GM18511 (cell line): Measurements from ENCODE around the gene RAMACL.

Experiments used
- ATAC-seq: cut with Tn5 transposase; IDR thresholded peaks from one replicate; pipeline ENCODE4 v1.9.1; 2021; ENCODE audit warnings: mild to moderate bottlenecking, moderate library complexity; ENCODE audit not compliant: unreplicated experiment

Gene RAMACL

DNA sequence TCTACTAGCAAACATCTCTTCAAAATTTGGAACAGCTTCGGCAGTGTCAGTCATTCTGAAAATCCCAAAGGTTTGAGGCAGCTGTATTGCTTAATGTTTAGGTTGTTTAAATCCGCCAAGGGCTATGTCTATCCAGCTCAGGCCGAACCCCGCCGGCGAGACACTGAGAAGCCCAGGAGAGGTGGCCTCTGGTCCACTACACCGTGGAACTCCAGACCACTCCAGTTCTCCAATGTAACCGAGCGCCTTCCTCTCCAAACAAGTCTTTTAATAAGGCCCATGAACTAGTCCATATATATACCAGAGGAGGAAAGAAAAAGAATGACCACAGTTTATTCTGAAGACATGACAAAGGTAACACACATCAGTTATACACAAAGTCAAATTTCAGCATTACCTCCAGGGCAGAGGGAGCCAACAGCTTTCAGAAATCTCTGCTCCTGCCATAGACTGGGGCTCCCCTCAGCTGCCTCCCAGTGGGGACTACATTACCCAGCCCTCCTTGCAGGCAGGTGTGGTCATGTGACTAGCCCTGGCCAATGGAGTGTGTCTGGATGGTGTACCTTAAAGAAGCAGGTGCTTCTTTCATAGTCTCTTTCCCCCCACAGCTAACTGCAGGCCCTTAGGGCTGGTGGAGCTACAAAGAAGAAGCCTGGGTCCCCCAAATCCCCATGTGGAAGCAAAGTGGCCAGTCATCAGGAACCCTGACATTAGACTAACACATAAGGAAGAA is at the start of gene RAMACL:
TSS of gene RAMACL (minus strand) at position 255 of the 733 bp plus-strand sequence. CDS start at position 54, 201 bp downstream.
- ATAC-seq, result peak; percentile 59

DNA sequence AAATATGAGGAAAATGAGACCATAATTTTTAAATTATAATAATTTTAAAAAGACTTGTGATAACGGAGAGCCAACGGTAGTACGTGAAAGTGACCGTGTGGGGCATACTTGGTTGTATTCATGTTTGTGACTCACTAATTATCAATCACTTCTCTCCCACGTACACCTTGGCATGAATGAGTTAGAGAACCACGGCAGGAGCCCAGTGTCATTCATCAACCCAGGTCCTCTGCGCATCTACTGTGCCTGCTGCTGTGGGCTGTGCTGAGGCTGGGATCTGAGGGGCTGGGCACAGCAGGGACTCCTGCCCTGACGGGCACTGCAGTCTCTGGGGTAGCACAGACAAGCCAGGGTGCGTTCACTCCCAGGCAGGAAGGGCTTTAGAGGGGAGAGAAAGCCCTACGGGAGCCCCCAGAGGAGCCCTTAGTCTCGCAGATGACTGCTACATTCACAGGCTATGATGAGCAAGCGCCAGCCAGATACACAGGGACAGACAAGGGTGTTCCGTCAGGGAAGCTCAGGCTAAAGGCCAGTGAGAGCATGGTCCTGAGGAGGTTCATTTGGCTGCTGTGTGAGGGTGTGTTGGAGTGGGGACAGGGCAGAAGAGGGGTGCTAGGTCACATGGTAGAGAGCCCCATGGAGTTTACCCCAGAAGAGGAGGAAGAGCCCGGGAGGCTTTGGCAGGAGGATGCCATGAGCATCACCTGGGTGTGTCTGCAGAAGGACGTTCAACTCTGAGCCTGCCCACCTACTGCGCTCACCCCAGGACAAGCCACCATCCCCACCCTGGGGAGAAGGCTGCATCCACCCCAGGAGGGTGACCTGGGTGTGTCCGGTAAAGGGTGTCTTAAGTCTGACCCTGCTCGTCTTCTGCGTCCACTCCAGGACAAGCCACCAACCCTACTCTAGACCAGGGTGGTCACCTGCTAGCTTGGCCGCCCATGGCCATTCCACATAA is 48.8 kb upstream of the RAMACL start:
- ATAC-seq, result no peak

DNA sequence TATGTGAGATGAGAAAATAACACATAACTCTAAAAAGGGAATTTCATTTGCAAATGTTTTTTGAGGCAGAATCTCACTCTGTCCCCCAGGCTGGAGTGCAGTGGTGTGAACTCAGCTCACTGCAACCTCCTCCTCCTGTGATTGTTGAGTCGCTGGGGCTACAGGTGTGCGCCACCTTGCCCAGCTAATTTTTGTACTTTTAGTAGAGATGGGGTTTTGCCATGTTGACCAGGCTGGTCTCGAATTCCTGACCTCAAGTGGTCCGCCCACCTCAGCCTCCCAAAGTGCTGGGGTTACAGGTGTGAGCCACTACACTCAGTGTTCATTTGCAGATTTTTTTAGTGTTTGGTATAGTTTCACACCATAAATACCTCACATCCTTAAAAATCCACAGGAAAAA is 48.1 kb upstream of the RAMACL start:
- peak; percentile 20 for ATAC-seq

DNA sequence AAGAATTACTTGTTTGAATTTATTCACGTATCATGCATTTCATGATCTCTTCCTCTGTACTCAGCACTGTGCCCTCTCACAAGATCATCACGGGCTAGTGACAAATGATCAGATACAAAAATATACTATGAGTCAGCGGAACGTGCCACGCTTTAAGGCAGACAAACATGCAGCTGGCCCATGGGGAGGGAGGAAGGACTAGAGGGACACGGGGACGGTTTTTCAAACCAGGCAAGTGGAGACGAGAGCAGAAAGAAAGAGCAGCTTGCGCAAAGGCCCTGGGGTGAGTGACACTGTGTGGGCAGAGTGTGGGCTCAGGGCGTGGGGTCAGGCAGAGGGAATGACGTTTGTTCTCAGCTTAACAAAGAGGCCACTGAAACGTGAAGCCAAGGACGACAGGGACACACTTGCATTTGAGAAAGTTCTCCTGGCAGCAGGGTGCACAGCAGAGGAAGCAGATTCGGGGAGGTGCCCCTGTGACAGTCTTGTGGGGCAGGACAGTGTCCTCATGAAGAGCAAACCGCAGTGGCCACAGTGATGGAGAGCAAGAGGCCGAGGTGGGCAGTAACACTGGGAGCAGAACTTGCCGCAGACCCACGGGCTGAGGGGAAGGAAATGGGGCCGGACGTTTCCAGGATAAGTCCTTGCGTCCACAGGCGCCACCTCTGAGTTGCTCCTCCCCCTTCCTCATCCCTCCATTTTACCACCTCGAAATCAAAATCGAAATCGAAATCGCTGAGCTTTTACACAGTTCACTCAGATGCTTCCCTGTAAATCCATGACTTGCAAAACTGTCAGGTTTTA is 47.5 kb upstream of the RAMACL start:
- ATAC-seq, result peak; percentile 64

DNA sequence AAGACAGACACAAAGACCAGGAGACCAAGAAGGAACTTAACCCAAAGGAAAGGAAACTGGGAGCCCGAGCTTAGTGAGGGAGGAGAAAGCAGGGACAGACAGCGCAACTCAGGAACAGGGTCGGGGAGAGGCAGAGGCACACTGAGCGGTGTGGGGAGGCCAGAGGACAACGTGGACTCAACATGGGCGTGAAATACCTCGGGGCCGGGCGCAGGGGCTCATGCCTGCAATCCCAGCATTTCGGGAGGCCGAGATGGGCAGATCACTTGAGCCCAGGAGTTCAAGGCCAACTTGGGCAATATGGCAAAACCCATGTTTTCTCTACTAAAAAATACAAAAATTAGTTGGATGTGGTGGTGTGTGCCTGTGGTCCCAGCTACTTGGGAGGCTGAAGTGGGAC is 46.3 kb upstream of the RAMACL start:
- no peak for ATAC-seq

DNA sequence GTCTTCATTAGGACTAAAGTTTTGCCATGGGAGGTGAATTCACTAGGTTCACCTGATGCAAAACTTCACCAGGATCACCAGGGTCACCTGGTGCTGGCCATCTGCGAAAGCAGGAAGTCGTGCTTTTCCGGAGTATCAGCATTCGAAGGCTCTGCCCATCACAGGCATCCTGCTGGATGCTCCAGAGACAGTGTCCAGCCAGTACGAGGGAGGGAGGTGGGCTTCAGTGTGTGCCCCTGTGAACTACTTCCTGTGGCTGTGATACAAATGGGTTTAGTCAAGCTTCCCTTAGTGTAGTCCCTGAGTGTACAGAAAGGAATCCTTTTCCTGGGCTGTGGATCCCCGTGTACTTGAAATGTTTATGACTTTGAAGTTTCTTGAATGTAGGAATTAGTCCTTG is 44.0 kb upstream of the RAMACL start:
- ATAC-seq, result no peak

DNA sequence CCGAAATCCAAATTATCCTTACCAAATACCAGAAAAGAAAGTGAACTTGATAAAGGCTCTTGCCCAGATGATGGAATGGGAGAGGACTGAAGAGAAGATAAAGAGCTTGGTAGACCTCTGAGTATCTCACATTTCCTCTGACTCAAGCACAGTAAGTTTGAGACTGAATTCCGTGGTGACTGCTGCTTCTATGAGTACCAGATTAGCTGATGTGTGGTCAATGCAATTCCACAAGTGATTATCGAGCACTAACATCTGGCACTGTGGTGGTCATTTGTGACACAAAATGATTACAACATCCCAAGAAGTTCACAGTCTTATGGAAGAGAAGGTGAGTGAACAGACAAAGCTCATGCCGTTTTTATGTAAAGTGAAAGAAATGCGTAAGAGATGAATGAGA is 43.1 kb upstream of the RAMACL start:
- ATAC-seq, result no peak

DNA sequence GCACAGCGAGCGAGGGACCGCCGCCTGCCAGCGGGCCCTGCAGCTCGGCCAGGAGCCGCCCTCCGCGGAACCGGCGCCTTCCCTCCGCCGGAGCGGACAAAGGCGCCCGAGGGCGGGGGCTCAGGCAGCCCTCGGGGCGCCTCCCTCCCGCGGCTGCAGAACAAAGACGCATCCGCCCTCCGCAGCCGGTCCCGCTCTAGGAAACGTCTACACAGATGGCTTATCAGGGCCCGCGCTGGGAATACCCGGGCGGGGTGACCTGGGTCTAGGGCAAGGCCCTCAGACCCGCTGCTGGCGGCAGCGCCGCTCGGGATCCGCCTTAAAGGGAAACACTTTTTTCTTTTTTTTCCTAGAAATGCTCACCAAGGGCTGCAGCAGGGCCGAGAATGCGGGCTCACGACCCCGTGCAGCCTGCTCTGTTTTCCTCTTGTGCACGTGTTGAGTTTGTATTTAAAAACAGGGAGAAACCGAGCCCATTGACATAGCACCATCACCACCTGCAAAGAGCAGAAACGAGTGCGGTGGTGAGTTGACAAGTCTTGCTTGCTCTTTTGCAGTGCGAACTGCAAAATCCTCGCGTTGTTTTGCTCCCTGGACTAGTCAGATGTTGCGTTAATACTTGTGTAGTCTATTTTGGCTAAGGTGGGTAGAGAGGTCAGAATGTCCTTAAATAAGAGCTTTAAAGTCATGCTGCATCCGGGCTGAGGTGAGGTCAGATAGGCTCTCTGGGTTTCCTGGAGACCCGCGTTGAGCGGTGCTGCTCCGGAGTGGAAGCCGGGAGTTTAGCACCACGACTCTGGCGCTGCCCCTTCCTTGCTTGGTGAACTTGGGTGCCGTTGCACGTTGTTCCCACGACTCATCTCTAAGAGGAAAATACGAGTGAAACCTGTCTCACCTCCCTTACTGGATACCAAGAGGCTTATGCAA is 41.7 kb upstream of the RAMACL start:
- ATAC-seq, result peak; percentile 28

DNA sequence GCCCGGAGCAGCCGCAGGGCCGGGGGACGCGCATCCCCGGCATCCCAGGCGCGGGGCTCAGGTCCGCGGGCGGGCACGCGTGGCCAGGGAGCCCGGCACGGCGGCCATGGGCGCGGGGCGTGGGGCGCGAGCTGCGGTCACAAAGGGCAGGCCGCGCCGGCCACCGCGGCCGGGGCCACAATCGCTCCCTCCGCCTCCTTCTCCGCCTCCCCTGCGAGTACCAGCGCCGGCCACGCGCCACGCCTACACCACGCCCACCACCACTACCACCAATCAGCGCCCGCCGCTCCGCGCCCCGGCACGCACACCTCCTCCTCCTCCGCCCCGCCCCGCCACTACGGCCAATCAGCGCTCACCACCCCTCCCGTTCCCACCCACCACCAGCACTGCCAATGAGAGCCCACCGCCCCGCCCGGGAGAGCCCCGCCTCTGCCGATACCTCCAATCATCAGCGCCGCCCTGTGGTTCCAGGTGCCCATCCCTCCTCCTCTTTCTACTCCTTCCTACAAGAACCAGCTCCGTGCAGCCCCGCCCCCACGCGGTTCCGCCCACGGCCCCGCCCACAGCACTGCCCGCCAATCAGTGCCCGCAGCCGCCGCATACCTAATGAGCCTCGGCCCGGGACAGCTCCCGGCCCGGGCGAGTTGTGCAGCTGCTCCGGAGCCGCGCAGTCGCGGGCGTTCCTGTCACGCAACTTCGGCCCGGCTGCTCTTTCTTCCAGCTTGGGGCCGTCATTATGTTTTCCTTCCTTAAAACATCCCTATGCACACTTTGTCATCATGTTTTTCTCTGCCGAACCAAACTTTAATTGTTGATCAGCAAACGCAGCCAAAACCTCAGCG is 40.8 kb upstream of the RAMACL start, which contains the start of gene RPS6KA2:
TSS of gene RPS6KA2 (minus strand) at position 219 of the 842 bp plus-strand sequence. CDS start 232 bp downstream, outside the sequence.
- peak; percentile 84 for ATAC-seq

DNA sequence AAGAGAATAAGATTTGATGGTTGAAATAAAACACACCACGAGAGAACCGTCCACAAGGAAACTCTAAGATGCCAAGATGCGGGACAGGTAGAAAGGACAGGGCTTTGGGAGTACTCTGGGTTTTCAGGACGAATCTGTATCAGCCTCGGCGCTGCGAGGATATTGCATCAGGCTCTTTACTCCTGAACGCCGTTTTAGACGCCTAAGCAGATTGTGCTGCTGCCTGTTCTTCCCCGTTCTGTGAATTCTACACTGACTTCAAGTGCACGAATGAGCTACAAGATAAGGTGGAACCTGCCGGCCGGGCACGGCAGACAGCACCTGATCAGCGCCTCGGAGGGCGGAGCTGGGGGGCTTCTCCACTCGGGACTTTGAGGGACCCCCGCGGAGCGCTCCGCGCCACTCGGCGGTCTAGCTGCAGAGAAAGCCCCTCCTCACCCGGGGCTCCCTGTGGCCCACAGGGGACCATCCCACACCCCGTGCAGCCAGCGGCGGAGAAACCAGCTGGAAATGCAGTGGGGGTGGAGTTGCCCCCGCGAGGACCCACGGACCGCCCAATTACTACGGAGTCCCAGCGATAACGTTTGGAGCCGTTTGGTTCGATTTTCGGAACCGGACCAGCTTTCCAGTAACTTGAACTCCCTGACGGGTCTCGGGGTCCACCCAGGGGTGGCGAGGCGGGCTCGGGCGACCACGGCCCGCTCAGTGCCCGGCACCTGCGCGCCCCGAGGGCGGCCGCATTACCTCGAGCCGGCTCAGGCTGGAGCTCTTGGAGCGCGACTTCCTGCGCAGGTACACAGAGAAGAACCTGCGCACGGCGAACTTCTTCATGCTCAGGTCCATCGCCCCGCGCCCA is 39.9 kb upstream of the RAMACL start:
- peak; percentile 9 for ATAC-seq

DNA sequence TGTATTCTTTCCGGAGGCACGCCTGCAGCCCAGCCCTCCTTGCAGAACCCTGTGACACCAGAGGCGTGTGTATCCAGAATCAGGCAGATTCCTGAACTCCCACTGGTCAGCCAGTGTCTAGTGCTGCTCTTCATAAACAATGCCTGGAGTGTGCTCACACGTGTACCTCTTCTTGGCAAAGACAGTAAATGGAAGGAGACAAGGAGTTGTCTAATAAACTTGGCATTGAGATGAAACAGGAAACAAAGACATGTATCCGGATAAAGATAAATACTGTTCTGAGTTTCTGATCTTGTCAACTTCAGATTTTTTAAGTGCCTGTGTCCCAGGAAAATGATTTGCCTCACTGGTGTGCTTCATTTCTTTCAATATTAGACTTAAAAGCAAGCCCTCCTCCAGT is 38.9 kb upstream of the RAMACL start:
- no peak for ATAC-seq

DNA sequence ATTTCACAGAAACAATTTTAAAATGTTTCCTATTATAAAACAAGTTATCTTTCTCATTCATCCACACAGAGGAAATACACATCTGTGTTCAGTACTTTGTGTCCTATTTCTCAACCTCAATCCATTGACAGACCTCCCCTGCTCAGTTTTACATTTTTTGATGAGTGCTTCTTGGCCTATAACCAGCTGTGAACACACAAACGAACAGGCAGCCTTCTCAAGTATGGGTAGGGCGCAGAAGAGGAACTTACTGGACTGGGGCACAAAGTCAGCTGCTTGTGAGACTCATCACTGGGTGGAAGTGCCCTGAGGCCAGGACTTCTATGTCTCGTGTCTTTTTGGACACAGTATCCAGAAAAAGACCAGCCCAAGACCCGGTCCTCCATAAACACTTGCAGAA is 37.8 kb upstream of the RAMACL start:
- no peak for ATAC-seq

DNA sequence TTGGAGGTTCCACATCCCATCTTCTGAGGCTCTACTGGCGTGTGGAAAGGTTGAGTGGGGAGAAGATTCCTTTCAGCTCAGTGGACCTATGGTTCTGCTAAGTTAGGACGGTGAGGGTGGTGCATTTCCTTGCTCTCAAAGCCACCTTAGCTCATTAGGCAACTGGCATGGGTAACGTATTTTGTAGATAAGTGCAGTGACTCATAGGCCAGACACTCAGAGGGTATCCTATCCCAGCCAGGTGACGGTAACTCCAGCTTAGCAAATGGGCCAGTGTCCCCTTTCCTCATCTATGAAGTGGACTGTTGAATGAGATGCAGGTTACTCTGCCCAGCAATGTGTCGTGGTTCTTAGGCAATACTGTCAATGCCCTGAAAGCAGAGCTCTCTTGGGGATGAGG is 36.8 kb upstream of the RAMACL start:
- ATAC-seq, result no peak

DNA sequence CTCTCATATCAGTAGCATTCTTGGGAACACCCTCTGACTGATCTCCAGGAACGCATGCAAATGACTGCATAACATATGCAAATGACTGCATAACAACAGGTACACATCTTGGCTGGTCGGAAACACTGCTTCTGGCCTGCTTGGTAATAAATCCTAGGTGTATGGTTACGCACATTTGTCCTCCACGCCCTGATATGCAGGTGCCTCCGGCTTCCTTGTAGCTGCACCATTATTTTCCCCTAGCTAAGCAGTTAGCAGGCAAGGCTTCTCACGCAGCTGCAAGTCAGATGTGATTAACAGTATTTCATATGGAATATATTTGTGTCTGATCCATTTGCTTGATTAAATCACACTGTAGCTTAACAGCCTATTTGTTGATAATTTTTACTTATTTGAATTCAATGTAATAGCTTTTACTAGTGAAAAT is 34.6 kb upstream of the RAMACL start:
- no peak for ATAC-seq

DNA sequence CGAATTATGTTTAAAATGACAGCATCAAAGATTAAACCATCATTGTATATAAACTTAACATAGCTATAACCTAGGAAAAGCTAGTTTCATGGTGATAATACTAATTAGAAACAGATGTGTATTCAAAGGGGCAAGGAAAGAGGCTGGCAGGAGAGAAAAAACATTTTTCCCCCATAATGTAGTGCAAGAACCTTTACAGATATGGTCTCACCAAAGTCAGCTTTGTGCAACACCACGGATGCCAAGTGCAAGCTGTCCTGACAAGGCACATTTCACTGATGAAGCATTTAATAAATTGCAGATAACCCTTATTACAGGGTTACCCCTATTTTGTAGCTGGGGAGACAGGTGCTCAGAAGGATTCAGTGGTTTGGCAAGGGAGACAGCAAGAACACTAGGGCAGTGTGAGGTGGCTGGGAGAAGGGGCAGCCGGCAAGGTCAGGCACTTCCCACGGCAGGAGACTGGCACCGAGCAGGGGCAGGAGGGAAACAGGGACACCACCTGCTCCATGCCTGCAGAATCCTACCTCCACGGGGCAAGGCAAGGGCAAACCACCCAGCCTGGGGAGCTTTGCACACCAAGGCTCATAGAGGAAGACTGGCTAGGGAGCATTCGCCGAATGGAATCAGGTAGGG is 34.1 kb upstream of the RAMACL start:
- ATAC-seq, result no peak

DNA sequence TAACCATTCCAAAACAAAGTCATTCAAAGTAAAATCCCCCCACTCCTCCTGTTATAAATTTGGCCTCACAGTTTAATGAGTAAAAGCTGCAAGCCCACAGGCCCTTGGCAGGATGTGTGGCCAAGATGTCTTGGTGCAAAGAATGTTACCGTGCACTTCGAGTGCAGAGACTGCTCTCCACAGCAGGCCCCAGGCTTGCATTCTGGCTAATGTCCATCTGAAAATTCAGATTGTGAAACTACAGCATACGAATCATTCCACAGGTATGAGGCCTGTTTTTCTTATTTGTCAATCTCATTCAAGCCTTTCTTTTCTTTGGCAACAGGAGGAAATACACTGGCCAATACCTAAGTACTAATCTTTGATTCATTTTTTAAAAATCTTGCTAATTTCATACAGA is 33.4 kb upstream of the RAMACL start:
- no peak for ATAC-seq

DNA sequence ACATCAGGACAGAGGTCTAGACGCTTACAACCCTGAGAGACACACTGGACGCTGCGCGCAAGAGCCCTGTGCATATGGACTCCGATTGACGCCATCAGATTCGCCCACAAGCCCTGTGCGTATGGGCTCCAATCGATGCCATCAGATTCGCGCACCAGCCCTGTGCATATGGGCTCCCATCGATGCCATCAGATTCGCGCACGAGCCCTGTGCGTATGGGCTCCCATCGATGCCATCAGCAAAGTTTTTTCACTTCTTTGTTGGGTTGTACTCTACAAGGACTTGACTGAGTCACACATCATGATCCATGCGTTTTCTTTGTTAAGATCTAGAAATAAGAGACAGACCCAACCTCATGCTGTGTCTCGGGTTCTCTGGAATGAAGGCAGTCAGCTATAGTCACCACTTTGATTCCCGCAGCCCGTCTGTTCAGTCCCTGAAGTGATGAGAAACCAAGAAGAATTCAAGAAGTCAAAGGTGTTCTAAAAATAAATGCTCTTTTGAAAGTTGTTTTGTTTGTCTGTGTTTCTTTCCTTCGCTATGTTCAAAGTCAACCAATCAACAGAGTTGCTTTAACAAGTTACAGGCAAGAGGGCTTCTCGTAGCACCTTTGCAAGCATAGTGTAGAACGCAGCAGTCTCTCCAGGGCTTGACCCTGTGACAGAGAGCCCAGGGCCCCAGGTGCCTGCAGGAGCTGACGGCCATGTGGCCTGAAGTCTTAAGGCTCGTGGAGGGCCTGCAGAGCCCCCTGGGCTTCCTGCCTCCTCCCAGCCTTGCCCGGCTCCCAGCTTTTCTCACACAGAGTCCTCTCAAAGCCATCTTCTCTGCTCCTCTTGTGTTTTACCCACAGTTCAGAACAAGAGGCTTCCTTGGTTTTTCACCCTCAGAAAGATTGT is 32.6 kb upstream of the RAMACL start:
- ATAC-seq, result no peak
